SK-N-SH (cell line): ENCODE measurements around the gene MEF2C.

Experiments used
- CTCF ChIP-seq: fragments of 200-600 bp; sonication (generic); IDR thresholded peaks from 2 replicates; pipeline ENCODE4 v1.6.1; 2017; ENCODE audit warnings: antibody characterized with exemption, mild to moderate bottlenecking, moderate library complexity
- EP300 ChIP-seq, 2 experiments: IDR thresholded peaks; 2 replicates each; pipeline versions ENCODE4 v1.4.0 to v1.6.1; 2012; ENCODE audit warnings: borderline replicate concordance in 1 of 2, low read depth in 1 of 2, low read length in 1 of 2
- MAX ChIP-seq: IDR thresholded peaks from 2 replicates; pipeline ENCODE4 v1.4.0; 2012; ENCODE audit warnings: low read depth
- POLR2AphosphoS5 ChIP-seq: IDR thresholded peaks from 2 replicates; pipeline ENCODE4 v1.6.1; 2012; ENCODE audit warnings: low read depth, low read length
- RCOR1 ChIP-seq: fragments of 150-350 bp; IDR thresholded peaks from 2 replicates; pipeline ENCODE4 v1.6.1; 2017; ENCODE audit warnings: antibody characterized with exemption, low read length
- REST ChIP-seq: IDR thresholded peaks from 2 replicates; pipeline ENCODE4 v1.6.1; 2012; ENCODE audit warnings: mild to moderate bottlenecking, low read depth, low read length, moderate library complexity
- RFX5 ChIP-seq: IDR thresholded peaks from 2 replicates; pipeline ENCODE4 v1.6.1; 2012; ENCODE audit warnings: mild to moderate bottlenecking, improper control_type of control experiment, low read length
- RXRA ChIP-seq: IDR thresholded peaks from 2 replicates; pipeline ENCODE4 v1.4.0; 2012; ENCODE audit warnings: low read depth, mild to moderate bottlenecking, borderline replicate concordance
- SIN3A ChIP-seq: IDR thresholded peaks from 2 replicates; pipeline ENCODE4 v1.6.1; 2012; ENCODE audit warnings: low read depth, mild to moderate bottlenecking, low read length, moderate library complexity, borderline replicate concordance

- TF ChIP-seq RFX5 (no peak), POLR2AphosphoS5 (no peak), RXRA (no peak), CTCF (no peak), MAX (no peak), SIN3A (no peak), EP300 (IDR thresholded peaks at IDR 0.05; ENCODE audit: borderline replicate concordance in 1 of 2, low read depth in 1 of 2, low read length in 1 of 2) (no peak), REST (no peak), RCOR1 (no peak)
Measured at GRCh38 chr5:88875341-88876234, 7.4 kb downstream of the MEF2C start.
